Panc1 (cell line): ENCODE results near the gene ECHDC1. TPM values are rescaled to one million over a fixed set of nuclear protein-coding genes. Genes with fewer than 3 reads are reported as not detected.

ENCODE experiments used
- ATAC-seq: fragments of 200-7000 bp; cut with Tn5 transposase; 2 replicates; pipeline ENCODE4 v1.9.1; 2020; ENCODE audit warnings: mild to moderate bottlenecking, moderate library complexity
- BruUV-seq: library from RNA; stranded (reverse); fragments of 400-500 nt; replicated peaks from 2 replicates; lab custom pipeline; 2021; lab: Mats Ljungman, UMichigan
- CTCF ChIA-PET: fragments of 300-600 bp; sonication (Branson Sonifier 250); formaldehyde crosslinking; loops from one replicate; lab custom pipeline; 2022; ENCODE audit warnings: antibody characterized with exemption; lab: Charles Lee
- POLR2A ChIA-PET: fragments of 300-600 bp; sonication (Branson Sonifier 250); formaldehyde crosslinking; loops from one replicate; lab custom pipeline; 2022; ENCODE audit warnings: antibody characterized with exemption; lab: Charles Lee
- DNase-seq: peaks from one replicate; pipeline ENCODE4 v3.0.0-alpha.2; 2010; ENCODE audit warnings: low read depth, low spot score
- H3K27ac ChIP-seq: 2 replicates; pipeline ENCODE4 v1.5.1; 2011; ENCODE audit warnings: mild to moderate bottlenecking, low read length, inconsistent platforms
- H3K27me3 ChIP-seq: fragments of 200-500 bp; sonication (Bioruptor generic); 2 replicates; pipeline ENCODE4 v1.6.0; 2014; ENCODE audit warnings: low read length, inconsistent platforms; ENCODE audit not compliant: control insufficient read depth, insufficient read depth
- H3K36me3 ChIP-seq: fragments of 200-500 bp; sonication (Bioruptor generic); 2 replicates; pipeline ENCODE4 v1.5.1; 2014; ENCODE audit warnings: inconsistent platforms, mild to moderate bottlenecking, low read length, moderate library complexity; ENCODE audit not compliant: control insufficient read depth, insufficient read depth
- H3K4me1 ChIP-seq: 2 replicates; pipeline ENCODE4 v1.5.1; 2011; ENCODE audit warnings: inconsistent platforms, mild to moderate bottlenecking, low read length, moderate library complexity; ENCODE audit not compliant: control insufficient read depth, insufficient read depth
- H3K4me3 ChIP-seq, 2 experiments: 2 replicates each; pipeline ENCODE4 v1.5.1; 2011 to 2012; ENCODE audit warnings: low read depth in 2 of 2, low read length in 2 of 2, mild to moderate bottlenecking in 2 of 2, inconsistent platforms in 1 of 2, moderate library complexity in 1 of 2
- H3K9me3 ChIP-seq: fragments of 200-500 bp; sonication (Bioruptor generic); 2 replicates; pipeline ENCODE4 v1.5.1; 2014; ENCODE audit warnings: low read depth, mild to moderate bottlenecking, inconsistent platforms, low read length, moderate library complexity; ENCODE audit not compliant: control insufficient read depth, insufficient read depth
- POLR2AphosphoS5 ChIP-seq: IDR thresholded peaks from 2 replicates; pipeline ENCODE4 v1.6.1; 2012; ENCODE audit warnings: mild to moderate bottlenecking, low read depth, low read length, moderate library complexity
- SIN3A ChIP-seq: IDR thresholded peaks from 2 replicates; pipeline ENCODE4 v1.6.1; 2012; ENCODE audit warnings: low read depth, mild to moderate bottlenecking, low read length, moderate library complexity, borderline replicate concordance; ENCODE audit not compliant: insufficient read depth
- TCF7L2 ChIP-seq: IDR thresholded peaks from 2 replicates; pipeline ENCODE4 v1.6.1; 2011; ENCODE audit warnings: mild to moderate bottlenecking, low read depth, low read length, inconsistent platforms
- in situ Hi-C: cut with HindIII; loops from 2 replicates; pipeline ENCODE4 v1.10.0; 2016; ENCODE audit warnings: low sequenced_read_pairs, low pct_unique_long_range_greater_than_20kb
- intact Hi-C: fragments of 100-400 bp; cut with micrococcal nuclease; formaldehyde crosslinking; loops from one replicate; pipeline ENCODE4 v1.10.0; 2022; ENCODE audit not compliant: unreplicated experiment
- total RNA-seq: library from RNA; stranded (reverse); gene quantifications from one replicate; pipeline ENCODE4 v1.2.1, GENCODE V29; 2021; ENCODE audit not compliant: unreplicated experiment
- TF ChIP-seq, protein P1 (sequence below): fragments of 450-650 bp; IDR thresholded peaks from 2 replicates; pipeline ENCODE4 v1.5.1; 2017; ENCODE audit warnings: mild to moderate bottlenecking
- TF ChIP-seq, protein P2 (sequence below), 2 experiments: IDR thresholded peaks; 2 replicates each; pipeline ENCODE4 v1.6.1; 2011 to 2012; ENCODE audit warnings: low read depth in 2 of 2, control low read depth in 1 of 2, low read length in 1 of 2, mild to moderate bottlenecking in 1 of 2, moderate library complexity in 1 of 2; ENCODE audit not compliant: insufficient read depth in 1 of 2

Gene ECHDC1
- total RNA-seq, 1 experiment from 2014 or later = 81.9 TPM

DNA sequence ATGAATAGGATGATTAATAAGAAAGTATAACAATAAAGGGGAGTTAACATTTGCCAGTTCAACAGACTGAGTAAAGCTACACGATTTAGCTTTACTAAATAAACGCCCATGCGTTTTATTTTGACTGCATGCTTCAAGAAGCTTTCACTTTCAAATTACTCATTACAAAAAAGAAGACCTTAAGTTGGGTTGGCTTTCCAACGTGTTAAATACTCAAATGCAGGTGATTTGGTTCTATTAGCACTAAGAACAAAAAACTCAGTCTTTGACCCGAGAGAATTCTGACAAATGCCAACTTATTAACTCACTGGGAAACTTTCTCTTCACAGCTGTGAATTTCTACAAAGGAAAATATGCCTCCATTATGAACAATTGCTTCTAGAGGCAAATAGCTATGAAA is 51.9 kb downstream of the ECHDC1 start:
- H3K4me1 ChIP-seq = no peaks in the 10 kb centered on the region
- no peaks in the 10 kb centered on the region for H3K9me3 ChIP-seq
- POLR2A ChIA-PET = no interaction called here
- in situ Hi-C loops = no loop called here
- no peaks in the 10 kb centered on the region for H3K27me3 ChIP-seq
- no peak overlapping the region for H3K4me3 ChIP-seq
- ATAC-seq = no peak
- no peak overlapping the region for H3K27ac ChIP-seq
- CTCF ChIA-PET = no interaction called here
- intact Hi-C loops = no loop called here
- peaks cover 47% of the 10 kb centered on the region for H3K36me3 ChIP-seq
- DNase-seq = no peak
- TF ChIP-seq, protein P1, sequence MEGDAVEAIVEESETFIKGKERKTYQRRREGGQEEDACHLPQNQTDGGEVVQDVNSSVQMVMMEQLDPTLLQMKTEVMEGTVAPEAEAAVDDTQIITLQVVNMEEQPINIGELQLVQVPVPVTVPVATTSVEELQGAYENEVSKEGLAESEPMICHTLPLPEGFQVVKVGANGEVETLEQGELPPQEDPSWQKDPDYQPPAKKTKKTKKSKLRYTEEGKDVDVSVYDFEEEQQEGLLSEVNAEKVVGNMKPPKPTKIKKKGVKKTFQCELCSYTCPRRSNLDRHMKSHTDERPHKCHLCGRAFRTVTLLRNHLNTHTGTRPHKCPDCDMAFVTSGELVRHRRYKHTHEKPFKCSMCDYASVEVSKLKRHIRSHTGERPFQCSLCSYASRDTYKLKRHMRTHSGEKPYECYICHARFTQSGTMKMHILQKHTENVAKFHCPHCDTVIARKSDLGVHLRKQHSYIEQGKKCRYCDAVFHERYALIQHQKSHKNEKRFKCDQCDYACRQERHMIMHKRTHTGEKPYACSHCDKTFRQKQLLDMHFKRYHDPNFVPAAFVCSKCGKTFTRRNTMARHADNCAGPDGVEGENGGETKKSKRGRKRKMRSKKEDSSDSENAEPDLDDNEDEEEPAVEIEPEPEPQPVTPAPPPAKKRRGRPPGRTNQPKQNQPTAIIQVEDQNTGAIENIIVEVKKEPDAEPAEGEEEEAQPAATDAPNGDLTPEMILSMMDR = no peak
- TF ChIP-seq TCF7L2 = no peak
- TF ChIP-seq, protein P2, sequence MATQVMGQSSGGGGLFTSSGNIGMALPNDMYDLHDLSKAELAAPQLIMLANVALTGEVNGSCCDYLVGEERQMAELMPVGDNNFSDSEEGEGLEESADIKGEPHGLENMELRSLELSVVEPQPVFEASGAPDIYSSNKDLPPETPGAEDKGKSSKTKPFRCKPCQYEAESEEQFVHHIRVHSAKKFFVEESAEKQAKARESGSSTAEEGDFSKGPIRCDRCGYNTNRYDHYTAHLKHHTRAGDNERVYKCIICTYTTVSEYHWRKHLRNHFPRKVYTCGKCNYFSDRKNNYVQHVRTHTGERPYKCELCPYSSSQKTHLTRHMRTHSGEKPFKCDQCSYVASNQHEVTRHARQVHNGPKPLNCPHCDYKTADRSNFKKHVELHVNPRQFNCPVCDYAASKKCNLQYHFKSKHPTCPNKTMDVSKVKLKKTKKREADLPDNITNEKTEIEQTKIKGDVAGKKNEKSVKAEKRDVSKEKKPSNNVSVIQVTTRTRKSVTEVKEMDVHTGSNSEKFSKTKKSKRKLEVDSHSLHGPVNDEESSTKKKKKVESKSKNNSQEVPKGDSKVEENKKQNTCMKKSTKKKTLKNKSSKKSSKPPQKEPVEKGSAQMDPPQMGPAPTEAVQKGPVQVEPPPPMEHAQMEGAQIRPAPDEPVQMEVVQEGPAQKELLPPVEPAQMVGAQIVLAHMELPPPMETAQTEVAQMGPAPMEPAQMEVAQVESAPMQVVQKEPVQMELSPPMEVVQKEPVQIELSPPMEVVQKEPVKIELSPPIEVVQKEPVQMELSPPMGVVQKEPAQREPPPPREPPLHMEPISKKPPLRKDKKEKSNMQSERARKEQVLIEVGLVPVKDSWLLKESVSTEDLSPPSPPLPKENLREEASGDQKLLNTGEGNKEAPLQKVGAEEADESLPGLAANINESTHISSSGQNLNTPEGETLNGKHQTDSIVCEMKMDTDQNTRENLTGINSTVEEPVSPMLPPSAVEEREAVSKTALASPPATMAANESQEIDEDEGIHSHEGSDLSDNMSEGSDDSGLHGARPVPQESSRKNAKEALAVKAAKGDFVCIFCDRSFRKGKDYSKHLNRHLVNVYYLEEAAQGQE (IDR thresholded peaks at IDR 0.05; ENCODE audit: insufficient read depth in 1 of 2, low read depth in 2 of 2, low read length in 1 of 2) = no peak
- no peak for TF ChIP-seq POLR2AphosphoS5
- no peak for TF ChIP-seq SIN3A
- BruUV-seq = no TSS peak

DNA sequence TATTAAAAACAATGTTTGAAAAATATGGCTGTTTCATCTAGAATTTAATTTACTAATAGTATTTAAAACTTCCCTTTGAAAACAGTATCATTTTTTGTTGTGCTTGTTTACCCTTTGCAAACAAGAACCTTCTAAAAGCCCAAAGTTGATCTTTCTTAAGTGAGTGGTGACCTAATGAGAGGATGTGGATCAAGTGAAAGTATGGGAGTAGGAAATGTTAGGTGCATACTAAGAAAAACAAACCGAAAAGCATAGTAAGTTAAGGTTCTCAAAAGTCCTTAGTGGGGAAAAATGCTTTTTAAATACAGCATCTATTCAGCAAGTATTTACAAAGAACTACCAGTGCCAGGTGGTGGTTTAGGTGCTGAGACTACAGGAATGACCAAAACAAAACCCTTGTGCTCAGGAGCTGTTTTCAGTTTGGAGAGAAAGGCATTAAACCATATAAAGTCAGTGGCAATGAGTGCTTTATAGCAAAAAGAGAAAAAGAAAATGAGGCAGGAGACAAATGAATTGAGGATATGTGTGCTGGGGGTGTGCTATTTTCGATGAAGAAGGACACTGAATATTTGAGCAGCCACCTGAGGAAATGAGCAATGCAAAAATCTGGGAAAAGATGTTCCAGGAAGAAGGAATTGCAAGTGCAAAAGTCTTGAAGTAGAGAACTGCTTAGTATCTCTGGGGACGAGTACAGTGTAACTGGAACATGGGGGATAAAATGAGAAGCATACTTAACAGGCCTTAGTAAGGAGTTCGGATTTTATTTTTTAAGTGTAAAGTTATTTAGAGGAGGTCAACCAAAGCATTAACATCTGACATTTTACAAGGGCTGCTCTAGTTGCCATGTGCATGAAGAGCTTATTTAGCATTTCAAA is 52.8 kb downstream of the ECHDC1 start:
- in situ Hi-C loops = no loop called here
- ChIA-PET POLR2A (no interaction called here), CTCF (no interaction called here)
- no peaks in the 10 kb centered on the region for H3K4me1 ChIP-seq
- no TSS peak for BruUV-seq
- H3K36me3 ChIP-seq = peaks cover 55% of the 10 kb centered on the region
- DNase-seq = no peak
- no peaks in the 10 kb centered on the region for H3K9me3 ChIP-seq
- intact Hi-C loops = no loop called here
- no peak overlapping the region for H3K27ac ChIP-seq
- H3K27me3 ChIP-seq = no peaks in the 10 kb centered on the region
- no peak overlapping the region for H3K4me3 ChIP-seq
- no peak for ATAC-seq
- TF ChIP-seq, protein P2 (IDR thresholded peaks at IDR 0.05; ENCODE audit: insufficient read depth in 1 of 2, low read depth in 2 of 2, low read length in 1 of 2) = no peak
- no peak for TF ChIP-seq POLR2AphosphoS5
- TF ChIP-seq, protein P1 = no peak
- no peak for TF ChIP-seq TCF7L2
- no peak for TF ChIP-seq SIN3A
